GM12878 (cell line): Measurements from ENCODE around the gene HSD17B4. TPM values are rescaled to one million over a fixed set of nuclear protein-coding genes. Genes with fewer than 3 reads are reported as not detected.

Source experiments
- ATF7 ChIP-seq: fragments of 450-650 bp; IDR thresholded peaks from 2 replicates; pipeline ENCODE4 v1.6.1; 2016; ENCODE audit warnings: low read depth, mild to moderate bottlenecking
- BACH1 ChIP-seq: fragments of 450-650 bp; IDR thresholded peaks from 2 replicates; pipeline ENCODE4 v1.6.1; 2017; ENCODE audit warnings: mild to moderate bottlenecking, borderline replicate concordance
- BHLHE40 ChIP-seq, 2 experiments: fragments of 450-650 bp in 1 of 2; IDR thresholded peaks; 2 replicates each; pipeline ENCODE4 v1.6.1; 2011 to 2017; ENCODE audit warnings: low read depth in 2 of 2, borderline replicate concordance in 1 of 2, improper control_type of control experiment in 1 of 2, low read length in 1 of 2, mild to moderate bottlenecking in 1 of 2
- CEBPB ChIP-seq, 2 experiments: fragments of 150-350 bp in 1 of 2; IDR thresholded peaks; 2 replicates each; pipeline ENCODE4 v1.6.1; 2012 to 2014; ENCODE audit warnings: low read depth in 2 of 2, low read length in 2 of 2, borderline replicate concordance in 1 of 2, inconsistent platforms in 1 of 2
- CHD2 ChIP-seq: IDR thresholded peaks from 2 replicates; pipeline ENCODE4 v1.6.1; 2011; ENCODE audit warnings: low read depth, low read length, improper control_type of control experiment, borderline replicate concordance
- CREM ChIP-seq: IDR thresholded peaks from 2 replicates; pipeline ENCODE4 v1.6.1; 2014; ENCODE audit warnings: antibody characterized with exemption, low read depth
- DPF2 ChIP-seq: fragments of 450-650 bp; IDR thresholded peaks from 2 replicates; pipeline ENCODE4 v1.6.1; 2017; ENCODE audit warnings: mild to moderate bottlenecking
- ESRRA ChIP-seq: IDR thresholded peaks from 2 replicates; pipeline ENCODE4 v1.6.1; 2012; ENCODE audit warnings: mild to moderate bottlenecking, low read length, improper control_type of control experiment
- EZH2 ChIP-seq: IDR thresholded peaks from 2 replicates; pipeline ENCODE4 v1.6.1; 2012; ENCODE audit warnings: low read depth, mild to moderate bottlenecking, control low read depth, inconsistent platforms, low read length, borderline replicate concordance; ENCODE audit not compliant: control insufficient read depth
- FOXK2 ChIP-seq: fragments of 450-650 bp; IDR thresholded peaks from 2 replicates; pipeline ENCODE4 v1.6.1; 2017; ENCODE audit warnings: mild to moderate bottlenecking, moderate library complexity
- FOXM1 ChIP-seq: IDR thresholded peaks from 2 replicates; pipeline ENCODE4 v1.6.1; 2012; ENCODE audit warnings: low read depth, mild to moderate bottlenecking, inconsistent platforms, low read length, moderate library complexity
- HCFC1 ChIP-seq: fragments of 150-350 bp; IDR thresholded peaks from 2 replicates; pipeline ENCODE4 v1.6.1; 2014; ENCODE audit warnings: low read length
- IKZF2 ChIP-seq, 2 experiments: fragments of 450-650 bp; IDR thresholded peaks; 2 replicates each; pipeline ENCODE4 v1.6.1; 2017; ENCODE audit warnings: mild to moderate bottlenecking in 2 of 2, moderate library complexity in 2 of 2
- IRF4 ChIP-seq: IDR thresholded peaks from 2 replicates; pipeline ENCODE4 v1.6.1; 2011; ENCODE audit warnings: low read depth, low read length
- NFIC ChIP-seq: IDR thresholded peaks from 2 replicates; pipeline ENCODE4 v1.6.1; 2012; ENCODE audit warnings: low read depth, mild to moderate bottlenecking, inconsistent platforms, low read length, moderate library complexity
- NFYA ChIP-seq: IDR thresholded peaks from 2 replicates; pipeline ENCODE4 v1.6.1; 2011; ENCODE audit warnings: low read depth, mild to moderate bottlenecking, low read length, improper control_type of control experiment, borderline replicate concordance
- PAX8 ChIP-seq: fragments of 450-650 bp; IDR thresholded peaks from 2 replicates; pipeline ENCODE4 v1.6.1; 2017; ENCODE audit warnings: mild to moderate bottlenecking, moderate library complexity
- PML ChIP-seq: IDR thresholded peaks from 2 replicates; pipeline ENCODE4 v1.6.1; 2012; ENCODE audit warnings: low read length, inconsistent platforms
- RAD51 ChIP-seq: fragments of 450-650 bp; IDR thresholded peaks from 2 replicates; pipeline ENCODE4 v1.6.1; 2016; ENCODE audit warnings: moderate library complexity, mild to moderate bottlenecking, inconsistent platforms
- RELA ChIP-seq: fragments of 450-650 bp; IDR thresholded peaks from 2 replicates; pipeline ENCODE4 v1.8.0; 2014; ENCODE audit warnings: borderline replicate concordance; ENCODE audit not compliant: partially characterized antibody
- SMC3 ChIP-seq: IDR thresholded peaks from 2 replicates; pipeline ENCODE4 v1.6.1; 2011; ENCODE audit warnings: low read length, improper control_type of control experiment, borderline replicate concordance
- STAT3 ChIP-seq: IDR thresholded peaks from 2 replicates; pipeline ENCODE4 v1.6.1; 2011; ENCODE audit warnings: low read depth, low read length, improper control_type of control experiment
- TARDBP ChIP-seq: IDR thresholded peaks from 2 replicates; pipeline ENCODE4 v1.6.1; 2016; ENCODE audit warnings: borderline replicate concordance
- TCF3 ChIP-seq: IDR thresholded peaks from 2 replicates; pipeline ENCODE4 v1.6.1; 2012; ENCODE audit warnings: low read depth, mild to moderate bottlenecking, low read length, borderline replicate concordance; ENCODE audit not compliant: insufficient read depth
- TCF7 ChIP-seq: IDR thresholded peaks from 2 replicates; pipeline ENCODE4 v1.6.1; 2014; ENCODE audit warnings: antibody characterized with exemption, borderline replicate concordance
- YY1 ChIP-seq: IDR thresholded peaks from 2 replicates; pipeline ENCODE4 v1.6.1; 2011; ENCODE audit warnings: low read depth, mild to moderate bottlenecking, low read length
- ZBED1 ChIP-seq: IDR thresholded peaks from 2 replicates; pipeline ENCODE4 v1.6.1; 2016; ENCODE audit warnings: borderline replicate concordance
- ZNF24 ChIP-seq: fragments of 450-650 bp; IDR thresholded peaks from 2 replicates; pipeline ENCODE4 v1.6.1; 2017; ENCODE audit warnings: antibody characterized with exemption, mild to moderate bottlenecking
- ZNF274 ChIP-seq: IDR thresholded peaks from one replicate; pipeline ENCODE4 v1.8.0; 2011; ENCODE audit not compliant: insufficient read length, insufficient read depth
- ZNF384 ChIP-seq: IDR thresholded peaks from 2 replicates; pipeline ENCODE4 v1.6.1; 2012; ENCODE audit warnings: low read depth, mild to moderate bottlenecking, low read length, improper control_type of control experiment, borderline replicate concordance
- polyA plus RNA-seq, 11 experiments: library from polyadenylated mRNA; depleted of rRNA in 4 of 11; unstranded in 6 of 11; stranded (reverse) in 5 of 11; fragments of >200 nt; fragmentation: Nextera tagmentation in 4 of 11; fragmentation: Illumina TruSeq in 1 of 11; extraction: Ambion mirVana in 4 of 11; extraction: Trizol in 1 of 11; gene quantifications; 1 replicate in 1 of 11; 2 replicates in 10 of 11; pipeline versions ENCODE4 v1.2.1 to v1.2.3, GENCODE V29; 2011 to 2016; ENCODE audit warnings: inconsistent platforms in 2 of 11, missing spikeins in 2 of 11, low read depth in 1 of 11
- total RNA-seq, 4 experiments: library from RNA; depleted of rRNA in 3 of 4; stranded (reverse); fragments of >200 nt in 3 of 4; fragmentation: Illumina TruSeq in 1 of 4; extraction: Trizol in 1 of 4; gene quantifications; 2 replicates each; pipeline versions ENCODE4 v1.2.1 to v1.2.3, GENCODE V29; 2013 to 2021
- TF ChIP-seq, protein P1 (sequence below): fragments of 450-650 bp; formaldehyde crosslinking; IDR thresholded peaks from 2 replicates; pipeline ENCODE4 v1.5.0; 2022; ENCODE audit warnings: mild to moderate bottlenecking, missing genetic modification characterization

Gene HSD17B4
- total and polyA plus RNA-seq, 10 of the 15 experiments (the other 5 are each of a cell fraction or from before 2014, with no cell fraction given): 38.6 to 125 (median 93.0) TPM

DNA sequence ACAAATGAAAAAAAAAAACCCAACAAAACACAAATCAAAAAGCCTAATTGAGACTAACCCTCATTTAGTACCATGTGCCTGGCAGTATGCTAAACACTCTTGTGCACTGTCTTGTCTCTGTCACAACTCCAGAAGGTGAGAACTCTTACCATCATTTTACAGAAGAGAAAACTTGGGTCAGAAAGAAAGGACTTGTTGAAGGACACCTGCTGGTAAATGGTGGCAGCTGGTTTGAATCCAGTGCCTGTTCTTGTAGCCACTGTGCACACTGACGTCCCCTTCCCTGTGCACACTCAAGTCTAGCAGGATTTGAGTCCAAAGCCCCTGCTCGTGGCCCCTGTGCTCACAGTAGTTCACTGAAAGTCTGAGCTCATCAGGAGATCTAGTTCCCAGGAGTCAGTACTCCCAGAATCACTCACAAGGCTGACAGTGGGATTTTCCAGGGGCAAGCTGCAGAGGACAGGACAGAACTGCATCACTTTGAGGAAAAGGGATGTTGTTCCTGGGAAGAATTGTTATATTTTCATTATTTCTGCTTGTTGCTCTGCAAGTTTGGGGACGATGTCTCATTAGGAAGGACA, 43.0 kb upstream of the HSD17B4 start (continued):
- TF ChIP-seq NFIC (no peak), ATF7 (no peak), ZNF274 (no peak), STAT3 (no peak), ZNF384 (no peak), PML (no peak), FOXK2 (no peak), ZBED1 (no peak), IRF4 (no peak), HCFC1 (no peak), IKZF2 (IDR thresholded peaks at IDR 0.05) (peak in 1 of 2 experiments; percentile 23; a peak in 1 of 4 replicates), CREM (no peak), RELA (no peak), CEBPB (IDR thresholded peaks at IDR 0.05; ENCODE audit: borderline replicate concordance in 1 of 2, low read depth in 2 of 2, low read length in 2 of 2) (no peak), BHLHE40 (IDR thresholded peaks at IDR 0.05; ENCODE audit: borderline replicate concordance in 1 of 2, low read depth in 2 of 2, low read length in 1 of 2) (no peak), ZNF24 (no peak), PAX8 (no peak), RAD51 (no peak), DPF2 (no peak), NFYA (no peak), ESRRA (no peak), SMC3 (peak; percentile 71), EZH2 (no peak), TARDBP (no peak), YY1 (no peak), BACH1 (no peak), TCF7 (no peak), TCF3 (no peak), FOXM1 (0 out of 2 replicates have a peak, but pooled peaks have one; percentile 20), CHD2 (no peak)
- TF ChIP-seq, protein P1, sequence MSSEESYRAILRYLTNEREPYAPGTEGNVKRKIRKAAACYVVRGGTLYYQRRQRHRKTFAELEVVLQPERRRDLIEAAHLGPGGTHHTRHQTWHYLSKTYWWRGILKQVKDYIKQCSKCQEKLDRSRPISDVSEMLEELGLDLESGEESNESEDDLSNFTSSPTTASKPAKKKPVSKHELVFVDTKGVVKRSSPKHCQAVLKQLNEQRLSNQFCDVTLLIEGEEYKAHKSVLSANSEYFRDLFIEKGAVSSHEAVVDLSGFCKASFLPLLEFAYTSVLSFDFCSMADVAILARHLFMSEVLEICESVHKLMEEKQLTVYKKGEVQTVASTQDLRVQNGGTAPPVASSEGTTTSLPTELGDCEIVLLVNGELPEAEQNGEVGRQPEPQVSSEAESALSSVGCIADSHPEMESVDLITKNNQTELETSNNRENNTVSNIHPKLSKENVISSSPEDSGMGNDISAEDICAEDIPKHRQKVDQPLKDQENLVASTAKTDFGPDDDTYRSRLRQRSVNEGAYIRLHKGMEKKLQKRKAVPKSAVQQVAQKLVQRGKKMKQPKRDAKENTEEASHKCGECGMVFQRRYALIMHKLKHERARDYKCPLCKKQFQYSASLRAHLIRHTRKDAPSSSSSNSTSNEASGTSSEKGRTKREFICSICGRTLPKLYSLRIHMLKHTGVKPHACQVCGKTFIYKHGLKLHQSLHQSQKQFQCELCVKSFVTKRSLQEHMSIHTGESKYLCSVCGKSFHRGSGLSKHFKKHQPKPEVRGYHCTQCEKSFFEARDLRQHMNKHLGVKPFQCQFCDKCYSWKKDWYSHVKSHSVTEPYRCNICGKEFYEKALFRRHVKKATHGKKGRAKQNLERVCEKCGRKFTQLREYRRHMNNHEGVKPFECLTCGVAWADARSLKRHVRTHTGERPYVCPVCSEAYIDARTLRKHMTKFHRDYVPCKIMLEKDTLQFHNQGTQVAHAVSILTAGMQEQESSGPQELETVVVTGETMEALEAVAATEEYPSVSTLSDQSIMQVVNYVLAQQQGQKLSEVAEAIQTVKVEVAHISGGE (CRISPR knock-in tag): no peak
